Activated CD4-positive, alpha-beta T cell treated with anti-CD3 and anti-CD28 coated beads, Interleukin-2, amount 10 ng/mL, durations not matched to agents 7 days and 5 days (primary cell): ENCODE measurements around the gene FAM168A. TPM values are rescaled to one million over a fixed set of nuclear protein-coding genes. Genes with fewer than 3 reads are reported as not detected.

Source experiments
- CTCF ChIA-PET: fragments of 350-600 bp; sonication (Branson Sonifier 250); formaldehyde crosslinking; loops from one replicate; lab custom pipeline; 2021; ENCODE audit warnings: antibody characterized with exemption; lab: Charles Lee
- POLR2A ChIA-PET: fragments of 350-600 bp; sonication (Branson Sonifier 250); formaldehyde crosslinking; loops from one replicate; lab custom pipeline; 2021; ENCODE audit warnings: antibody characterized with exemption; lab: Charles Lee
- DNase-seq: peaks from one replicate; pipeline ENCODE4 v3.0.0-alpha.2; 2020
- H3K27ac Mint-ChIP-seq: one replicate; pipeline ENCODE4 v1.8.0; 2021; ENCODE audit warnings: mild to moderate bottlenecking, moderate library complexity, mixed read lengths
- H3K27me3 Mint-ChIP-seq: one replicate; pipeline ENCODE4 v1.8.0; 2021; ENCODE audit warnings: mixed read lengths
- H3K36me3 Mint-ChIP-seq: one replicate; pipeline ENCODE4 v1.8.0; 2021; ENCODE audit warnings: low read depth, mixed read lengths
- H3K4me1 Mint-ChIP-seq: one replicate; pipeline ENCODE4 v1.8.0; 2021; ENCODE audit warnings: mixed read lengths
- H3K4me3 Mint-ChIP-seq: one replicate; pipeline ENCODE4 v1.8.0; 2021; ENCODE audit warnings: mild to moderate bottlenecking, moderate library complexity, mixed read lengths
- H3K9me3 Mint-ChIP-seq: one replicate; pipeline ENCODE4 v1.8.0; 2021; ENCODE audit warnings: mixed read lengths
- total RNA-seq, 2 experiments: library from RNA; stranded (reverse); gene quantifications; one replicate each; pipeline ENCODE4 v1.2.3, GENCODE V29; 2021

Gene FAM168A
- total RNA-seq, 2 experiments from 2014 or later: 28.9 to 31.2 TPM

DNA sequence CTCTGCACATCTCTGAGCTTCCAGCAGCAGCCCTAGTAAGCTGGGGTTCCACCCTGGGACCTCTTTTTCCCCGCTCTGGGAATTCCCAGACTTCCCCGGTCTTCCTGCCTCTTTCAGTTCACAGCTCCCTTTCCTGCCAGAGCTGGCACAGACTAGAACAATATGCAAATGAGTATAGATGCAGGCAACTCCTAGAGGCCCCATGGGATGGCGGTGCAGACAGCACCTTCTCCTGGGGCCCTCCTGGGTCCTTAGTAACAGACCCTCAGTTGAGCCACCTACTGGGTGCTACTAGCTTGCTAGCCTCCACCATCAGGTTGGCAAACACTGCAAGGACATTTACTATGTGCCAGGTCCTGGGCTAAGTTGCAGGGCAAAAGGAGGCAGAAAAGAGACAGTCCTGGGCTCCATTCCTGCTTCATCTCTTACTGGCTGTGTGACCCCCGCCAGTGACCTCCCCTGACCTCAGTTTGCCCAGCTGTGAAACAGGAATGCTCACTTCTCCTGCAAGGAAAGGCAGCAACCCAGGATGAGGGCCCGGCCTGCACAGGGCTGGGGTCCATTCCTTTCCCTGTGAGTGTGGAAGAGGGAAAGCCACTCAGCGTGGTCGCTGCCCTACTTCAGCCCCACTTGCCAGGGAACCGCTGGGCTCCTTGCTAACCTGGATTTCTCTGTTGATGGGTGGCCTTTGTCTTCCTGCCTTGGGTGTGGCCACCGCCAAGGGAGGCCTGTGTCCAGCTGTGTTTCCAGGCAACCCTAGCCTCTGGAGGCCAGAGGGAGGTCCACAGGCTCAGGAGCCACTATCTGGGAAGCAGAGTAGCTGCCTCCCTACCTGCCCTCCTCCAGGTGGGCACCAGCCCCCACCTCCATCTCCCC lies 214.4 kb downstream of the FAM168A start:
- CTCF ChIA-PET: interaction anchor here (1.3 to 1.5 kb wide), 3 partner anchors 10 to 32 kb away, joined by 3 to 6 read pairs (median 4); no protein-coding TSS in a partner anchor

GRCh38 chr11:73382747-73383146 lies 215.2 kb downstream of the FAM168A start:
- Mint-ChIP-seq H3K9me3 (no peaks in the 10 kb centered on the region), H3K4me3 (no peak overlapping the region), H3K27me3 (no peaks in the 10 kb centered on the region), H3K36me3 (peaks cover 4% of the 10 kb centered on the region), H3K27ac (peak overlapping the region; percentile 68), H3K4me1 (peaks cover 81% of the 10 kb centered on the region)
- POLR2A ChIA-PET: no interaction called here
- no peak for DNase-seq
- CTCF ChIA-PET: interaction anchor here (1.3 to 1.5 kb wide), 3 partner anchors 11 to 32 kb away, joined by 3 to 6 read pairs (median 4); no protein-coding TSS in a partner anchor

More for the DNA sequence above, 214.4 kb downstream of the FAM168A start:
- H3K36me3 Mint-ChIP-seq: peaks cover 4% of the 10 kb centered on the region
- H3K27ac Mint-ChIP-seq: peak overlapping the region; percentile 89
- POLR2A ChIA-PET: no interaction called here
- H3K9me3 Mint-ChIP-seq: no peaks in the 10 kb centered on the region
- H3K27me3 Mint-ChIP-seq: no peaks in the 10 kb centered on the region
- no peak overlapping the region for H3K4me3 Mint-ChIP-seq
- DNase-seq: no peak
- H3K4me1 Mint-ChIP-seq: peaks cover 81% of the 10 kb centered on the region

DNA sequence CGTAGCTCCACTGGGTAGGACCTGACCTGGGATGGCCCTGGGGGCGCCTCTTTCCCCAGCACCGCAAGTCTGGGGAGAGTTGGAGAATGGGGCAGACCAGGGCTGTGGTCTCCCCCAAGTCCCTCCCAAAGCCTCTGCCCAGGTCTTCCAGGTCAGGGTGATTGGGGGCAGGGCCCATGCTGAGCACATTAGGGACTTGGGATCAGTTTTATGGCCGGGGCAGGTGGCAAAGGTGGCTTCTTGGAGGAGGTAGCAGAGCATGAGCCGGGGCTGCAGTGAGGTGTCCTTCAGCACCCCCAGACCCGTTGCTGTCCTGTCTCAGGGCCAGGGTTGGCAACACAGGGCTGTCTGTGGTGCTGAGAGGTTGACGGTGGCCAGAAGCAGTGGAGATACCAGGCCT lies 215.7 kb downstream of the FAM168A start:
- CTCF ChIA-PET: interaction anchor here (1.5 kb wide), 1 partner anchor 26 kb away, joined by 3 read pairs; no protein-coding TSS in a partner anchor
- no peaks in the 10 kb centered on the region for H3K9me3 Mint-ChIP-seq
- peaks cover 81% of the 10 kb centered on the region for H3K4me1 Mint-ChIP-seq
- DNase-seq: no peak
- peak overlapping the region; percentile 68 for H3K27ac Mint-ChIP-seq
- POLR2A ChIA-PET: no interaction called here
- no peaks in the 10 kb centered on the region for H3K27me3 Mint-ChIP-seq
- H3K4me3 Mint-ChIP-seq: no peak overlapping the region
- H3K36me3 Mint-ChIP-seq: peaks cover 4% of the 10 kb centered on the region

DNA sequence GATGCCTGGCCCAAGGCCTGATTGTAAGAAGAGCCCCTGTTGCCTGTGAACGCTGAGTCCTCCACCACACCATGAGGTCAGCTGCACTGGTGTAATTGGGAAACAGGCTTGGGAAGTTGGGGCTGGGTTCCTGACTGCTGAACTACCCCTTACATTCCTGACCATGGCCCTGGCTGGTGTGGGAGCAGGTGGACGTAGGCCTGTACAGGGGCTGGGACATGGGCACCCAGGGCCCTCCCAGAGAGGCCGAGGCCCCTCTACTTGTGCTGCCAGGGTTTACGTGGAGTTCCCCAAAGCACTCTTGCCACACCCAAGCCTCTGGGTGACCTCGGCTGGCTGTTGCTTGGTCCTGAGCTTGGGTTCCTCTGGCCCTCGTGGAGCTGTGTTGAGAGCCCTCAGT lies 216.3 kb downstream of the FAM168A start:
- Mint-ChIP-seq H3K4me3 (no peak overlapping the region), H3K4me1 (peaks cover 79% of the 10 kb centered on the region), H3K27me3 (no peaks in the 10 kb centered on the region), H3K9me3 (no peaks in the 10 kb centered on the region), H3K36me3 (peaks cover 8% of the 10 kb centered on the region), H3K27ac (peak overlapping the region; percentile 69)
- CTCF ChIA-PET: interaction anchor here (0.9 kb wide), 1 partner anchor 21 kb away, joined by 3 read pairs; no protein-coding TSS in a partner anchor
- DNase-seq: no peak
- POLR2A ChIA-PET: no interaction called here

DNA sequence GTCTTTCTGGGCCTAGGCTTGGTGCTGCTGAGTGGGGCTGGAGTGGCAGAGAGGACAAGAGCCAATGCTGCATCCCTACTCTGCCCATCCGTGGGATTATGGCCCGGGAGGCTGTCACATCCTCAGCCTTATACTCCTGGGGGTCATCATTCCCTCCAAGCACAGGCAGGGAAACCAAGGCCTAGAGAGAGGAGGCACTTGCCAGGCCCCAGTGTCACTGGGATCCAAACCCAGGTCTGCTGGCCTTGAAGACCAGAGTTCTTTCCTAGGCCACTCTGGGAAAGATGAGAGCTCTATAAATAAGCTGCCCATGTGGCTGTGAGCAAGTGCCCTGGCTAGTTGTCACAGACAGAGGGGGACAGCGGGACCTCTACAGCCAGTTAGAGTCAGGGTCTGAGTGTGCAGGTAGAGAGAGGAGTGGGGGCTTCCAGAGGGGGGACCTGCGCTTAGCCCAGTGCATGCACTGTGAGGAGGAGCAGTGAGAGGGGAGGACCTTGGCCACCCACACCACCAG lies 217.0 kb downstream of the FAM168A start:
- H3K27ac Mint-ChIP-seq: peak overlapping the region; percentile 69
- no peak overlapping the region for H3K4me3 Mint-ChIP-seq
- H3K9me3 Mint-ChIP-seq: no peaks in the 10 kb centered on the region
- H3K36me3 Mint-ChIP-seq: peaks cover 8% of the 10 kb centered on the region
- CTCF ChIA-PET: interaction anchor here (0.9 kb wide), 1 partner anchor 20 kb away, joined by 3 read pairs; no protein-coding TSS in a partner anchor
- POLR2A ChIA-PET: no interaction called here
- no peak for DNase-seq
- peaks cover 74% of the 10 kb centered on the region for H3K4me1 Mint-ChIP-seq
- H3K27me3 Mint-ChIP-seq: no peaks in the 10 kb centered on the region

- H3K9me3 Mint-ChIP-seq: no peaks in the 10 kb centered on the region
- no peak overlapping the region for H3K4me3 Mint-ChIP-seq
- peaks cover 7% of the 10 kb centered on the region for H3K36me3 Mint-ChIP-seq
- DNase-seq: no peak
- no peaks in the 10 kb centered on the region for H3K27me3 Mint-ChIP-seq
- no peak overlapping the region for H3K27ac Mint-ChIP-seq
- peaks cover 74% of the 10 kb centered on the region for H3K4me1 Mint-ChIP-seq
- ChIA-PET POLR2A (no interaction called here), CTCF (interaction anchor here (1.7 kb wide), 1 partner anchor 13 kb away, joined by 6 read pairs; no protein-coding TSS in a partner anchor)
Measured at GRCh38 chr11:73380331-73380730, 217.6 kb downstream of the FAM168A start.

- CTCF ChIA-PET: interaction anchor here (1.0 to 1.7 kb wide), 3 partner anchors 14 to 28 kb away, joined by 3 to 6 read pairs (median 3); no protein-coding TSS in a partner anchor
- no peak for DNase-seq
- no peaks in the 10 kb centered on the region for H3K9me3 Mint-ChIP-seq
- peak overlapping the region; percentile 50 for H3K27ac Mint-ChIP-seq
- H3K36me3 Mint-ChIP-seq: peaks cover 5% of the 10 kb centered on the region
- POLR2A ChIA-PET: no interaction called here
- peaks cover 67% of the 10 kb centered on the region for H3K4me1 Mint-ChIP-seq
- H3K27me3 Mint-ChIP-seq: no peaks in the 10 kb centered on the region
- peak overlapping the region; percentile 94 for H3K4me3 Mint-ChIP-seq
Measured at GRCh38 chr11:73379189-73379880, 218.6 kb downstream of the FAM168A start.

GRCh38 chr11:73376803-73377629 lies 220.9 kb downstream of the FAM168A start:
- no peaks in the 10 kb centered on the region for H3K9me3 Mint-ChIP-seq
- peaks cover 47% of the 10 kb centered on the region for H3K4me1 Mint-ChIP-seq
- ChIA-PET CTCF (interaction anchor here (0.5 to 2.0 kb wide), 14 partner anchors 12 to 314 kb away, joined by 3 to 8 read pairs (median 4); no protein-coding TSS in a partner anchor), POLR2A (interaction anchor here (0.6 to 0.7 kb wide), 2 partner anchors 24 to 266 kb away, joined by 3 read pairs; no protein-coding TSS in a partner anchor)
- H3K27me3 Mint-ChIP-seq: no peaks in the 10 kb centered on the region
- peaks cover 5% of the 10 kb centered on the region for H3K36me3 Mint-ChIP-seq
- peak overlapping the region; percentile 94 for H3K4me3 Mint-ChIP-seq
- peak; percentile 60 for DNase-seq
- peak overlapping the region; percentile 95 for H3K27ac Mint-ChIP-seq

DNA sequence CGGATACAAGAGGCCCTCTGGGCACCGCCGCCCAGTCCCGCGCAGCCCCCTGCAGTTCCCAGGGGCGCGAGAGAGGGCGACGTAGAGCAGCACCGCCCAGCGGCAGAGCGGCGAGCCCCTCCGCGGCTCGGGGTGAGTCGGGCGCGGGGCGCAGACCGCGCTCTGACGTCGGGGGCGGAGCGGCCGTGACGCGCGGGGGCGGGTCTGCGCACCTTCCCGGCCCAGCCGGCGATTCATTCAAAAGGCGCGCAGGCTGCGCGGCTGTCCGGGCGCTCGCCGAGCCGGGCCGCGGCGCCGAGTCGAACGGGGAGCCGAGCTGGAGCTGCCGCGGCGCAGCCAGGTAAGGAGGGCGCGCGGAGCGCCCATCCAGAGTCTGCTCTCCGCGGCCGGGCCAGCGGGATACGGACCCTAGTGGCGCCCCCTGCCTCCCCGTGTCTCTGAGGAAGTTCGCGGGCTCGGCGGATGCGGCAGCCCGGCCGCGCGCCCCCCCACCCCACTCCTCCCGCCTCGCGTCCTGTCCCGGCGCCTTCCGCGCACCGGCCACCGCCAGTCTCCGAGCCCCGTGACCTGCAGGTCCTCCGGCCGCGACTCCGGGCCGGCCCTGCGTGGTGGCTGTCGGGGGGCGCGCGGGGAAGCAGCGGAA lies 221.6 kb downstream of the FAM168A start, which contains the start of gene RELT:
Gene RELT, plus strand, starts transcription at position 240 of the 643 bp plus-strand sequence. CDS start 12,738 bp downstream, outside the sequence.
- ChIA-PET CTCF (interaction anchor here (0.5 to 2.0 kb wide), 11 partner anchors 11 to 235 kb away, joined by 3 to 8 read pairs (median 4); no protein-coding TSS in a partner anchor), POLR2A (interaction anchor here (0.6 kb wide), 1 partner anchor 267 kb away, joined by 3 read pairs; no protein-coding TSS in a partner anchor)
- Mint-ChIP-seq H3K27me3 (no peaks in the 10 kb centered on the region), H3K36me3 (peaks cover 5% of the 10 kb centered on the region), H3K27ac (peak within 1 kb of the TSS; percentile 95), H3K4me3 (peak within 1 kb of the TSS; percentile 94), H3K4me1 (peaks cover 46% of the 10 kb centered on the region), H3K9me3 (no peaks in the 10 kb centered on the region)
- peak; percentile 90 for DNase-seq

DNA sequence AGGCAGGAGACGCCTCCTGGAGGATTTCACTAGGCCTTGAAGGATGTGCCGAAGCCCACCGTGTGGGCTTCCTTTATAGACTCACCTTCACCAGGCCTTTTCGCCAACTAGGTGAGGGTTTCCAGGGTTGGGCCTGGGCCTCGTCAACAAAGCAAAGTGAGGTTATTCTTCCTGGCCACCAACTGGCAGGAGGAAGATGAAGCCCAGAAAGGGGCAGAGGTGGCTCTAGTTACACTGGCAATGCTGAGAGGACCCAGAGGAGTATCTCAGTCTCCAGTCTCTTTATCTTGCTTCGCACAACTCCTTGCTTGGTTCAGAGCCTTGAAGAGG lies 222.1 kb downstream of the FAM168A start:
- CTCF ChIA-PET: interaction anchor here (0.9 to 1.7 kb wide), 6 partner anchors 11 to 23 kb away, joined by 3 to 7 read pairs (median 4); no protein-coding TSS in a partner anchor
- Mint-ChIP-seq H3K27ac (peak overlapping the region; percentile 89), H3K27me3 (no peaks in the 10 kb centered on the region), H3K4me1 (peaks cover 41% of the 10 kb centered on the region), H3K4me3 (peak overlapping the region; percentile 94), H3K36me3 (peaks cover 5% of the 10 kb centered on the region), H3K9me3 (no peaks in the 10 kb centered on the region)
- POLR2A ChIA-PET: no interaction called here
- DNase-seq: no peak

GRCh38 chr11:73374151-73374550 lies 223.8 kb downstream of the FAM168A start:
- CTCF ChIA-PET: interaction anchor here (1.4 to 1.7 kb wide), 2 partner anchors 13 to 23 kb away, joined by 6 to 9 read pairs; no protein-coding TSS in a partner anchor
- Mint-ChIP-seq H3K4me3 (no peak overlapping the region), H3K4me1 (peaks cover 33% of the 10 kb centered on the region), H3K9me3 (no peaks in the 10 kb centered on the region), H3K27ac (no peak overlapping the region), H3K27me3 (no peaks in the 10 kb centered on the region), H3K36me3 (peaks cover 5% of the 10 kb centered on the region)
- POLR2A ChIA-PET: no interaction called here
- DNase-seq: no peak
